Measurements from ENCODE around the gene WDR36. TPM values are rescaled to one million over a fixed set of nuclear protein-coding genes. Genes with fewer than 3 reads are reported as not detected.

Gene WDR36
- total RNA-seq, 1 experiment from 2014 or later = 53.6 TPM

DNA sequence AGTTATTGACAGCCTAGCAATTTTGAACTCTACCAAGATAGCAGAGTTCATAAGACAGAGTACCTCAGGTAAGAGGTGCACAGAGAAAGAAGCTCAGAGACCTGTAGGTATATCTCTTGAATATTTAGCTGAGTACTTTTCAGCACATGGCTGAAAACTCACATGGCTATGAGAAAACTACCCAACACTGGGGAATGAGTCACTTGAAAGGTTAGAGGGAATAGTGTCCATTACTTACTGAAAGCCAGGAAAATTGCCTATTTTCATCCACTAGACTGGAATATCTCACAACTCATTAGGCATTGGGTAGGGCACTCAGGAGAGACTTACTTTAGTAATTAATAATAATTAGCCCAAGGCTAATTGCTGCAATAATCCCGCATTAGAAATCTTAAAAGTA, 12.3 kb upstream of the WDR36 start:
- DNase-seq (ENCODE audit: low read depth, low spot score) (no peak), ATAC-seq (no peak)
- Histone ChIP-seq H3K36me3 (ENCODE audit: control insufficient read depth in 1 of 2, insufficient read depth in 2 of 2, low read length in 2 of 2) (no peaks in the 10 kb centered on the region), H3K4me2 (ENCODE audit: low read length) (no peak overlapping the region), H2AFZ (ENCODE audit: low read depth, low read length, poor library complexity, severe bottlenecking) (no peak overlapping the region), H3K9me3 (ENCODE audit: control insufficient read depth in 1 of 2, insufficient read depth in 1 of 2, low read depth in 1 of 2, low read length in 2 of 2) (no peaks in the 10 kb centered on the region), H3K27me3 (ENCODE audit: insufficient read depth, low read length) (peaks cover 11% of the 10 kb centered on the region; the same call in 1 of the 2 replicates), H3K79me2 (ENCODE audit: insufficient read depth, low read length) (no peaks in the 10 kb centered on the region), H3K4me1 (ENCODE audit: control insufficient read depth in 1 of 2, insufficient read depth in 2 of 2, low read length in 2 of 2) (no peaks in the 10 kb centered on the region), H3K27ac (ENCODE audit: low read depth, low read length) (no peak overlapping the region), H4K20me1 (ENCODE audit: insufficient read depth) (no peaks in the 10 kb centered on the region), H3K9me2 (ENCODE audit: insufficient read depth) (no peaks in the 10 kb centered on the region), H3K9ac (ENCODE audit: low read length) (no peak overlapping the region), H3K4me3 (replicated peaks in 1 of 2; ENCODE audit: low read depth in 1 of 2, low read length in 2 of 2) (no peak overlapping the region)
- RAD21 ChIA-PET (ENCODE audit: low non-redundant PET in 1 of 2, low total read pairs in 2 of 2, uncharacterized antibody in 2 of 2, unreplicated experiment in 2 of 2) = no interaction called here
- intact Hi-C loops (cut with micrococcal nuclease) = no loop called here
- BruUV-seq (replicated peaks) = no TSS peak
- CTCF ChIA-PET = no interaction called here
- POLR2A ChIA-PET = no interaction called here
- no peak for TF ChIP-seq ZNF274 (IDR thresholded peaks at IDR 0.05; ENCODE audit: low read depth, low read length)
- TF ChIP-seq RAD21 (IDR thresholded peaks at IDR 0.05; ENCODE audit: low read depth) = no peak
- TF ChIP-seq SRF (IDR thresholded peaks at IDR 0.05; ENCODE audit: low read depth) = no peak
- TF ChIP-seq JUND (IDR thresholded peaks at IDR 0.05) = no peak
- TF ChIP-seq YY1 (IDR thresholded peaks at IDR 0.05; ENCODE audit: extremely low read depth, insufficient replicate concordance, low read depth, low read length) = no peak
- no peak for TF ChIP-seq MAX (IDR thresholded peaks at IDR 0.05)
- TF ChIP-seq ATF3 (IDR thresholded peaks at IDR 0.05) = no peak
- no peak for TF ChIP-seq POLR2AphosphoS5 (IDR thresholded peaks at IDR 0.05; ENCODE audit: low read depth, low read length)
- TF ChIP-seq SP1 (IDR thresholded peaks at IDR 0.05; ENCODE audit: low read depth) = no peak
- no peak for TF ChIP-seq TCF7L2 (IDR thresholded peaks at IDR 0.05; ENCODE audit: borderline replicate concordance, extremely low read depth, insufficient read depth, insufficient read length)
- TF ChIP-seq, protein P1, sequence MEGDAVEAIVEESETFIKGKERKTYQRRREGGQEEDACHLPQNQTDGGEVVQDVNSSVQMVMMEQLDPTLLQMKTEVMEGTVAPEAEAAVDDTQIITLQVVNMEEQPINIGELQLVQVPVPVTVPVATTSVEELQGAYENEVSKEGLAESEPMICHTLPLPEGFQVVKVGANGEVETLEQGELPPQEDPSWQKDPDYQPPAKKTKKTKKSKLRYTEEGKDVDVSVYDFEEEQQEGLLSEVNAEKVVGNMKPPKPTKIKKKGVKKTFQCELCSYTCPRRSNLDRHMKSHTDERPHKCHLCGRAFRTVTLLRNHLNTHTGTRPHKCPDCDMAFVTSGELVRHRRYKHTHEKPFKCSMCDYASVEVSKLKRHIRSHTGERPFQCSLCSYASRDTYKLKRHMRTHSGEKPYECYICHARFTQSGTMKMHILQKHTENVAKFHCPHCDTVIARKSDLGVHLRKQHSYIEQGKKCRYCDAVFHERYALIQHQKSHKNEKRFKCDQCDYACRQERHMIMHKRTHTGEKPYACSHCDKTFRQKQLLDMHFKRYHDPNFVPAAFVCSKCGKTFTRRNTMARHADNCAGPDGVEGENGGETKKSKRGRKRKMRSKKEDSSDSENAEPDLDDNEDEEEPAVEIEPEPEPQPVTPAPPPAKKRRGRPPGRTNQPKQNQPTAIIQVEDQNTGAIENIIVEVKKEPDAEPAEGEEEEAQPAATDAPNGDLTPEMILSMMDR (IDR thresholded peaks at IDR 0.05 in 2 of 3, conservative IDR thresholded peaks at IDR 0.05 in 1 of 3; ENCODE audit: borderline replicate concordance in 1 of 3, insufficient read depth in 1 of 3, low read depth in 2 of 3, low read length in 2 of 3) = no peak
- TF ChIP-seq ZFX (IDR thresholded peaks at IDR 0.05) = no peak
- TF ChIP-seq POLR2A (IDR thresholded peaks at IDR 0.05; ENCODE audit: borderline replicate concordance, extremely low read depth, insufficient read depth, insufficient read length) = no peak
- TF ChIP-seq CBX3 (IDR thresholded peaks at IDR 0.05; ENCODE audit: low read depth) = no peak
- no peak for TF ChIP-seq CEBPB (IDR thresholded peaks at IDR 0.05; ENCODE audit: low read depth)
- no peak for TF ChIP-seq SIN3A (IDR thresholded peaks at IDR 0.05; ENCODE audit: low read depth)
- no peak for TF ChIP-seq ZBTB33 (IDR thresholded peaks at IDR 0.05; ENCODE audit: extremely low read depth, insufficient replicate concordance, low read length)
- no peak for TF ChIP-seq EZH2 (IDR thresholded peaks at IDR 0.05)
- TF ChIP-seq FOSL1 (IDR thresholded peaks at IDR 0.05; ENCODE audit: low read depth) = no peak
- no peak for TF ChIP-seq ELF1 (IDR thresholded peaks at IDR 0.05; ENCODE audit: borderline replicate concordance, low read depth)
